GM20431 (cell line): ENCODE measurements around the gene PDX1.

Source experiments
- in situ Hi-C: fragments of 300-500 bp; cut with MseI, MboI; formaldehyde crosslinking; loops from one replicate; pipeline ENCODE4 v1.15.0; 2020; ENCODE audit warnings: low sequenced_read_pairs; ENCODE audit not compliant: unreplicated experiment

PDX1 gene

GRCh38 chr13:27967203-27967735, 47.5 kb downstream of the PDX1 start:
- in situ Hi-C loops = loop anchor here (25.0 kb wide), 2 partner anchors 130 to 430 kb away; no protein-coding TSS in a partner anchor

- in situ Hi-C loops = loop anchor here (25.0 kb wide), 2 partner anchors 131 to 431 kb away; no protein-coding TSS in a partner anchor
Measured at GRCh38 chr13:27967736-27968315, 48.0 kb downstream of the PDX1 start.

- in situ Hi-C loops = loop anchor here (25.0 kb wide), 2 partner anchors 131 to 431 kb away; no protein-coding TSS in a partner anchor
Measured at GRCh38 chr13:27968316-27969081, 48.7 kb downstream of the PDX1 start.

- in situ Hi-C loops = loop anchor here (25.0 kb wide), 2 partner anchors 132 to 432 kb away; no protein-coding TSS in a partner anchor
Measured at GRCh38 chr13:27969082-27969865, 49.5 kb downstream of the PDX1 start, which contains the start of gene CDX2. Gene CDX2 (minus strand): TSS chr13:27969315. CDS start chr13:27969006, 309 bp downstream.

GRCh38 chr13:27969866-27970229, 50.0 kb downstream of the PDX1 start:
- in situ Hi-C loops = loop anchor here (25.0 kb wide), 2 partner anchors 133 to 433 kb away; no protein-coding TSS in a partner anchor

- in situ Hi-C loops = loop anchor here (25.0 kb wide), 2 partner anchors 133 to 433 kb away; no protein-coding TSS in a partner anchor
Measured at GRCh38 chr13:27970382-27971235, 50.8 kb downstream of the PDX1 start.

- in situ Hi-C loops = loop anchor here (25.0 kb wide), 2 partner anchors 134 to 434 kb away; no protein-coding TSS in a partner anchor
Measured at GRCh38 chr13:27971236-27971645, 51.4 kb downstream of the PDX1 start.

GRCh38 chr13:27971776-27972477, 52.1 kb downstream of the PDX1 start:
- in situ Hi-C loops = loop anchor here (25.0 kb wide), 2 partner anchors 135 to 435 kb away; no protein-coding TSS in a partner anchor

- in situ Hi-C loops = loop anchor here (25.0 kb wide), 2 partner anchors 135 to 435 kb away; no protein-coding TSS in a partner anchor
Measured at GRCh38 chr13:27972478-27972820, 52.6 kb downstream of the PDX1 start.

GRCh38 chr13:27973291-27973690, 53.5 kb downstream of the PDX1 start:
- in situ Hi-C loops = loop anchor here (25.0 kb wide), 2 partner anchors 136 to 436 kb away; no protein-coding TSS in a partner anchor

- in situ Hi-C loops = loop anchor here (25.0 kb wide), 2 partner anchors 137 to 437 kb away; no protein-coding TSS in a partner anchor
Measured at GRCh38 chr13:27973961-27974662, 54.3 kb downstream of the PDX1 start.
